HFFc6 (cell line): ENCODE measurements around the gene CFAP221. TPM values are rescaled to one million over a fixed set of nuclear protein-coding genes. Genes with fewer than 3 reads are reported as not detected.

ENCODE experiments used
- DNase-seq: peaks from one replicate; pipeline ENCODE4 v3.0.0-alpha.2; 2018
- H3K27ac Mint-ChIP-seq: 2 replicates; pipeline ENCODE4 v1.8.0; 2020; ENCODE audit warnings: mild to moderate bottlenecking, mixed read lengths
- H3K27me3 Mint-ChIP-seq: 2 replicates; pipeline ENCODE4 v1.8.0; 2021; ENCODE audit warnings: mild to moderate bottlenecking, moderate library complexity, mixed read lengths; ENCODE audit not compliant: insufficient read depth
- H3K36me3 Mint-ChIP-seq: 2 replicates; pipeline ENCODE4 v1.8.0; 2021; ENCODE audit warnings: low read depth, mixed read lengths
- H3K4me1 Mint-ChIP-seq: 2 replicates; pipeline ENCODE4 v1.8.0; 2020; ENCODE audit warnings: low read depth, mixed read lengths
- H3K4me3 Mint-ChIP-seq: 2 replicates; pipeline ENCODE4 v1.8.0; 2020; ENCODE audit warnings: mild to moderate bottlenecking, moderate library complexity, mixed read lengths
- H3K9me3 Mint-ChIP-seq: 2 replicates; pipeline ENCODE4 v1.8.0; 2020; ENCODE audit warnings: mild to moderate bottlenecking, mixed read lengths
- CTCF ChIP-seq: fragments of 200-600 bp; sonication (generic); IDR thresholded peaks from 2 replicates; pipeline ENCODE4 v1.5.0; 2021; ENCODE audit warnings: antibody characterized with exemption, mild to moderate bottlenecking
- long read RNA-seq: library from polyadenylated mRNA; unstranded; transcript quantifications from one replicate; pipeline ENCODE4 v2.0.0, GENCODE V29; 2019
- total RNA-seq, 6 experiments: library from RNA; stranded (reverse); fragmentation: NEBNext Ultra II Directional; extraction: Animal tissue kit (Norgen Biotek cat#: 25700); gene quantifications; 2 replicates in 1 of 6; 3 replicates in 5 of 6; pipeline ENCODE4 v1.2.3, GENCODE V29; 2021

CFAP221 gene
- total RNA-seq, result not detected
- long read RNA-seq, result 0 reads

DNA sequence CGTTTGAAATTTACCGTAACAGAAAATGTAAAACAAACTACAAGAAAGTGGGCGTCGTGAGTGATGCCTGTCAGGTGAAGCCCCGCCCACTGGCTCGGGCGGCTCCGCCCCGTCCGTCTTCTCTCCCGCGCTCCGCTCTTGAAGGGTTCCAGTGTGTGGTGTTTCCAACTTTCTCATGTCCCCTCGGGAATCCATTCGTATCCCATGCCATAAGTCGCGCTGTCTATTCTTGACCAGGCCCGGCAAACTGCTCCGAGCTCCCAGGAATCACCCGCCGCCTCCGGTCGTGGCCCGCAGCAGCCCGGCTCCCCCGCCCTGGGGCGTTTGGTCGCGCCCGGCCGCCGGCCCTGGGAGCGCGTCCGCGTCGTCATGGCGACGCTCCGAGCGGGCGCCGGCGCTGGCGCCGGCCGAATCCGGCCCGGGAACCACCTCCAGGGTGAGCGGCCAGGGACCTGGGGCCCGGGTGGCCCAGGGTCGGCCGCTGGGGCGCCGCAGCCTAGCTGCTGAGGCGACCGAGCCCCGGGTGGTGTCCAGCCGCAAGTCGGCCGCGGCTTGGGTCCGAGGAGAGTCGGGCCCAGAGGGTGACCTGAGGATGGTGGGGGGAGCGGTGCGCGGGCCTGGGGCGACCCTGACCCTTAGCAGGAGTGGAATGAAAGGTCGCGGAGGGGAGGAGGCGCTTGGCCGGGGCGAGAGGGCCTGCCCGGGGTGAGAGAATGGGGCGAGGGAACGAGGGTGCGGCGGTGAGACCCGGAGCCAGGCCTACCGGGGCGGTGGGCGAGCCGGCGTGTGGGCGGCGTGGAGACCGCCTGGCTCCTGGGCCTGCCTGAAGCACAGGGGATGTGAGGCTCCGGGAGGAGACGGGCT lies at the start of gene CFAP221:
Gene CFAP221 (plus strand): TSS at position 375 of the 864 bp plus-strand sequence. CDS start 1,683 bp downstream, outside the sequence.
- Mint-ChIP-seq H3K9me3 (no peaks in the 10 kb centered on the region), H3K27me3 (peaks cover 6% of the 10 kb centered on the region), H3K4me1 (no peaks in the 10 kb centered on the region; the same call in 1 of the 2 replicates), H3K4me3 (peak within 1 kb of the TSS; percentile 62), H3K27ac (no peak within 1 kb of the TSS), H3K36me3 (no peaks in the 10 kb centered on the region)
- DNase-seq, result no peak
- TF ChIP-seq CTCF, result no peak

DNA sequence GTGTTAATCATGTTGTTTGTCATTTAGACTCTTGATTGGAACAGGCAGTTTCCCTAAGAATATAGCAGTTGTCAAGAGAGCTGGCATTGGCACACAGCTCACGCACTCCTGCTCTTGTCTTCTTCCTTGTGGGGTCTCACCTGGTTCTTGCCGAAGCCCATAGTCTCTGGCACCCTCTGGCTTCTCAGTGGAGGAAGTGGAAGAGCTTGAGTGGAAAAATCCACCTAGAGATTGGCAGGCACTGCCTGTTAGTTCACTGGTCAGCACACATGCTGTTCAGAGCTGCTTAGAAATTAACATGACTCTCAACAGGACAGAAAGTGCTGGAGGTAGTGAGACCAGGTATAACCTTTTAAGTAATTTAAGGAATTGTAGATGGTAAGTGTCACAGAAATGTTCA lies 48.3 kb upstream of the CFAP221 start:
- Mint-ChIP-seq H3K27ac (no peak overlapping the region), H3K36me3 (no peaks in the 10 kb centered on the region), H3K4me3 (no peak overlapping the region), H3K9me3 (peaks cover 12% of the 10 kb centered on the region), H3K27me3 (peaks cover 21% of the 10 kb centered on the region), H3K4me1 (peaks cover 13% of the 10 kb centered on the region)
- no peak for DNase-seq
- TF ChIP-seq CTCF, result no peak

GRCh38 chr2:119496682-119497081 lies 47.6 kb upstream of the CFAP221 start:
- Mint-ChIP-seq H3K27ac (no peak overlapping the region), H3K27me3 (peaks cover 21% of the 10 kb centered on the region), H3K36me3 (no peaks in the 10 kb centered on the region), H3K9me3 (peaks cover 12% of the 10 kb centered on the region), H3K4me3 (no peak overlapping the region), H3K4me1 (peaks cover 11% of the 10 kb centered on the region)
- no peak for TF ChIP-seq CTCF
- no peak for DNase-seq

DNA sequence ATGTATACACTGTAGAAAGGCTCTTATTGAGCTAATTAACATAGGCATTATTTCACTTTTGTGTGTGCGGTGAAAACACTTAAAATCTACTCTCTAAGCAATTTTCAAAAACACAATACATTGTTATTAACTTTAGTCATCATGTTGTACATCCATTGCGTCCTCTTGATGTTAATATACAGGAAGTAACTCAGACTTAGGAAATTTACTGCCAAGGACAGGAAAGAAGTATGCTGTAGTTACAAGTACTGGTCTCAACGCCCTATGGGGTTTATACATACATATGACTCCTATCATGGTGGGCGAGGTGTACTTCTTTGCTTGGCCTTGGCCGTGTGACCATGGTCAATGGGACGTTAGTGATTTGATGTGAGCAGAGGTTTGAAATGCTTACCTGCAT lies 35.5 kb upstream of the CFAP221 start:
- Mint-ChIP-seq H3K36me3 (no peaks in the 10 kb centered on the region), H3K4me1 (no peaks in the 10 kb centered on the region)

DNA sequence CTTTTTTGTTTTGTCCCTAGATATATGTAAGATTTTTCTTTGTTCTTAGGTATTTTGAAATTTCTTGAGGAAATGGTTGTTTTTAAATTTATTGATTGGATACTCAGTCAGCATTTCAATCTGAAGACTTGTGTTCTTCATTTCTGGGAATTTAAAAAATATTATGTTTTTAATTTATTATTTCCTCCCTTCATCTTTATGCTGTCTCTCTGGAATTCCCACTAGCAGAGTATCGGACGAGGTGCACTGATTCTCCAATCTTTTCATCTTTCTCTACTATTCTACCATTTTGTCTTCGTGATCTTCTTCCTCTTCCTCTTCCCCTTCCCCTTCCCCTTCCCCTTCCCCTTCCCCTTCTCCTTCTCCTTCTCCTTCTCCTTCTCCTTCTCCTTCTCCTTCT lies 32.3 kb upstream of the CFAP221 start:
- no peak for TF ChIP-seq CTCF
- H3K4me1 Mint-ChIP-seq, result no peaks in the 10 kb centered on the region
- H3K9me3 Mint-ChIP-seq, result no peaks in the 10 kb centered on the region
- no peak overlapping the region for H3K4me3 Mint-ChIP-seq
- no peak for DNase-seq
- H3K27me3 Mint-ChIP-seq, result peaks cover 8% of the 10 kb centered on the region
- no peaks in the 10 kb centered on the region for H3K36me3 Mint-ChIP-seq
- no peak overlapping the region for H3K27ac Mint-ChIP-seq

More for the DNA sequence above, 35.5 kb upstream of the CFAP221 start:
- peaks cover 4% of the 10 kb centered on the region for H3K27me3 Mint-ChIP-seq
- H3K27ac Mint-ChIP-seq, result no peak overlapping the region
- DNase-seq, result no peak
- H3K9me3 Mint-ChIP-seq, result no peaks in the 10 kb centered on the region
- H3K4me3 Mint-ChIP-seq, result no peak overlapping the region
- TF ChIP-seq CTCF, result no peak
